NOMO-1 treated with DMSO at 0.1 percent for 48 hours (cell line): ENCODE measurements around the gene APPBP2.
"Not testable (repeated sequence)": the region's sequence is repeated elsewhere in the genome, so short reads cannot be mapped to it uniquely, and the experiment has no call there.

Source experiments
- DNase-seq: peaks from one replicate; lab custom pipeline; 2025; ENCODE audit not compliant: unreplicated experiment; lab: John Stamatoyannopoulos, UW

Gene APPBP2

DNA sequence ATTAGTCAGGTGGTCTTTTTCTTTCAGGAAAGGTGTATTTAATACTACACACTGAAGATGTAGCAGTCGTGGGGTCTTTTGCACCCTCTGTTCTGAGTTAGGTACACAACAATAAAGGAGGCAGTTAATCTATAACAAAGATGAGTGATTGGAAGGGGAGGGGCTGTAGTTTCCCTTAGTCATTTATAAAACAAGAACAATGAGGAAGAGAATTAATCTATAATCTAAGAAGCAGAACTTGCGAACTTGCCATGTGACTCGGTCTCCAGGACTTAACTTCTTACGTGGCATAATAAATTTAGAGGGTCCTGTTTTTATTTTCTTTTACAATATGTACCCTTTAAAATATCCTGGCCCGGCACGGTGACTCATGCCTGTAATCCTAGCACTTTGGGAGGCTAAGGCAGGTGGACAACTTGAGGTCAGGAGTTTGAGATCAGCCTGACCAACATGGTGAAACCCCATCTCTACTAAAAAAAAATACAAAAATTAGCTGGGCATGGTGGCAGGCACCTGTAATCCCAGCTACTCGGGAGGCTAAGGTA is 8.6 kb upstream of the APPBP2 start:
- DNase-seq = peak; percentile 0

GRCh38 chr17:60534010-60534555 is 8.0 kb upstream of the APPBP2 start:
- DNase-seq = no peak

DNA sequence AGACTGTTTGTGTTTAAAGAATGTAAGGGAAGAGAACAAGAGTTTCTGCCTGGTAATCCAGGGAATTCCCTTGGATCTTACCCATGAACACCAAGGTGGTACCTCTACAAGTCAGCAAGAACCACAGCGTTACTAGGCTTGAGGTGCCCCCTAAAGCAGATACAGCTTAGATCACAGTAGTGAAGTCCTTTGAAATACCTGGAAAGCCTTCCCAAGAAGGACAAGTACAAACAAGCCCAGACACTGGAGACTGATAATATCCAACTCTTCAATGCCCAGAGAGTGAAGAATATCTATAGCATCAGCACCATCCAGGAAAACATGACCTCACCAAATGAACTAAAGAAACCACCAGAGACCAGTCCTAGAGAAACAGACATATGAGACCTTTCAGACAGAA is 3.8 kb upstream of the APPBP2 start:
- no peak for DNase-seq

DNA sequence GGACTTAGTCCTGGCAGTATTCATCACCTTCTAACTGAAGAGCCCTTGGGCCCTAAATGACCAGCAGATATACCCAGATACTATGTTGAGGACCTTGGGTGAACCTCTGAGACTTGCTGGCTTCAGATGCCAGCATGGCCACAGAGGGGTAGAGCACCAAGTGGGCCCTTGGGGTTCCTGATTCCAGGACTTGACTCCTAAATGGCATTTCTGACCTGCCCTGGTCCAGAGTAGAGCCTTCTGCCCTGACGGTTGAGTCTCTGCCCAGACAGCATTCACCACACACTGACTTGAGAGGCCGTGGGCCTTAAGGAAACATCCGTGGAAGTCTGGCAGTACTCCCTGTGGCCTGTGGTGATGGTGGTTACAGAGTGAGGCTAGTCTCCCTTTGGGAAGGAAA is 2.8 kb upstream of the APPBP2 start:
- no peak for DNase-seq

GRCh38 chr17:60527701-60528100 is 1.7 kb upstream of the APPBP2 start:
- no peak for DNase-seq

- DNase-seq = no peak
Observed at GRCh38 chr17:60526726-60527125, 684 bp upstream of the APPBP2 start.

GRCh38 chr17:60525328-60525684 is 736 bp downstream of the APPBP2 start:
- no peak for DNase-seq

- DNase-seq = peak; percentile 12
Observed at GRCh38 chr17:60524463-60525327, 1.3 kb downstream of the APPBP2 start.

- no peak for DNase-seq
Observed at GRCh38 chr17:60523822-60524221, 2.2 kb downstream of the APPBP2 start.

- no peak for DNase-seq
Observed at GRCh38 chr17:60522889-60523626, 3.0 kb downstream of the APPBP2 start.

DNA sequence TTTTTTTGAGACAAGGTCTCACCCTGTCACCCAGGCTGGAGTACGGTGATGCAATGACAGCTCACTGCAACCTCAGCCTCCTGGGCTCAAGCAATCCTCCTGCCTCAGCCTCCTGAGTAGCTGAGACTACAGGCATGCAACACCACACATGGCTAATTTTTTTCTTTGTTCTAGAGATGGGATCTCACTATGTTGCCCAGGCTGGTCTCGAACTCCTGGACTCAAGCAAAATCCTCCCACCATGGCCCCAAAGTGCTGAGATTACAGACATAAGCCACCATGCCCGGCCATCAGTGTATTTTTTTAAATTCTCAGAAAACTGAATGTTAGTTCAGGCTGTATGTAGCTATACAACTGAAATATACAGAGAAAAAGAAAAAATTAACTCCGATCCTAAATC is 6.2 kb downstream of the APPBP2 start:
- no peak for DNase-seq

GRCh38 chr17:60515683-60516082 is 10.4 kb downstream of the APPBP2 start:
- not testable (repeated sequence) for DNase-seq

DNA sequence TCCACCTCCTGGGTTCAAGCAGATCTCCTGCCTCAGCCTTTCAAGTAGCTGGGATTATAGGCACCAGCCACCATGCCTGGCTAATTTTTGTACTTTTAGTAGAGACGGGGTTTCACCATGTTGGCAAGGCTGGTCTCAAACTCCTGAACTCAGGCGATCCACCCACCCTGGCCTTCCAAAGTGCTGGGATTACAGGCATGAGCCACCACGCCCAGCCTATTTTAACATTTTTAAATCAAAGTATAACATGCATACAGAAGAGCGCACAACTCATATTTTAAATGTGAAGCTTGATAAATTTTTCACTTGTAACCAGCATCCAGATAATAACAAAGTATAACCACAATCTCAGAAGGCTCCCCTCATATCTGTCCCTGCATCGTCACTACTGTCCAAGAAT is 10.8 kb downstream of the APPBP2 start:
- DNase-seq = not testable (repeated sequence)

DNA sequence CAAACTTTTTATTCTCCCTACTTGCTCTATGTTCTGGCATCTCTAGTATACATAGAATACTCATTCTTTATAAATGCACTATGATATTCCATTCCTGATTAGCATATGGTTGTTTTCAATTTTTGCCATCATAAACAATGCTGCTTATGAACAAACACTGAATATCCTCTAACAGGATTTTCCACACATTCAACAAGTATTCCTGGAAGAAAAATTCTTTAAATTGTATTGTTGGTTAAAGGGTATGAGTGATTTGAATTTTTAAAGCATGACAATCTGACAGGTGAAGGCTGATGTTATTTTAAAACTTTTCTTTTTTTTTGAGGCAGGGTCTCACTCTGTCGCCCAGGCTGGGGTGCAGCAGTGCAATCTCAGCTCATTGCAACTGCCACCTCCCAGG is 11.5 kb downstream of the APPBP2 start:
- no peak for DNase-seq

- no peak for DNase-seq
Observed at GRCh38 chr17:60514053-60514452, 12.0 kb downstream of the APPBP2 start.

- DNase-seq = no peak
Observed at GRCh38 chr17:60513014-60513413, 13.0 kb downstream of the APPBP2 start.

- DNase-seq = no peak
Observed at GRCh38 chr17:60510723-60511122, 15.3 kb downstream of the APPBP2 start.

DNA sequence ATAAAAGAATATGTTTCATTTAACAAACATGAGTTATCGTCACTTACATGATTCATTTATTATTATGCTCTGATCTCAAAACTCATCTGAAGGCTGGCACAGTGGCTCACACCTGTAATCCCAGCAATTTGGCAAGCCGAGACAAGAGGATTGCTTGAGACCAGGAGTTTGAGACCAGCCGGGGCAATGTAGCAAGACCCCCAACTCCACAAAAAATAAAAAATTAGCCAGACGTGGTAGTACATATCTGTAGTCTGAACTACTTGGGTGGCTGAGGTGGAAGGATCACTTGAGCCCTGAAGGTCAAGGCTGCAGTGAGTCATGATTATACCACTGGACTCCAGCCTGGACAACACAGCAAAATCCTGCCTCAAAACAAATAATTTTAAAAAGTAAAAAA is 16.0 kb downstream of the APPBP2 start:
- no peak for DNase-seq

DNA sequence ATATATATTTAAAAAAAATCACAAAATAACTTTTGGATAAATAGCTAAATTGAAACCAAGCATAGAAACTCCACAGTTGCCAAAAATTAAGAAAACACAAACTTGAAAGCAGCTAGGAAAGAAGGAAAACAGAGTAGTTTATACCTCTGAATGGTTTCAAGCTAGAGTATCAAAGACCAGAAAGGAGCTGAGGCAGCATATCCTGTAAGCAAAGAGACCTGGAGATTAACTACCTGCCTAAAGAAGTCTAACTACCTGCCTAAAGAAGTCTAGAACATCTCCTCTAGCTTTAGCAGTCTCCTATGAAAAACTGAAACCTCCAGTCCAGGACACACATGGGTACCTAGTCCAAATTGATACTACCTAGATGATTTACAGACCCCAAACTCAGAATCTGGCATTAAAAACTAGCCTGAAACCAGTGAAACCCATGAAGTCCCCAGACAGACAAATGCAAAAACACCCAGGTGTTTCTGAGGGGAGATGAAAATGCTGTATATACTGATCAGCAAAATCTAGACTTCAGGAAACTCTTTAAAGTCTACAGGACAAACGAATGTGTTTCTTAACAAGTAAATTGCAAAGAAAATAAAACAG is 17.6 kb downstream of the APPBP2 start:
- no peak for DNase-seq

- peak; percentile 14 for DNase-seq
Observed at GRCh38 chr17:60506312-60506711, 19.7 kb downstream of the APPBP2 start.

- no peak for DNase-seq
Observed at GRCh38 chr17:60502145-60502544, 23.9 kb downstream of the APPBP2 start.
